HepG2 (cell line): ENCODE results near the gene SLC50A1. TPM values are rescaled to one million over a fixed set of nuclear protein-coding genes. Genes with fewer than 3 reads are reported as not detected.

Experiments used
- ATAC-seq: fragments of 200-7000 bp; cut with Tn5 transposase; 3 replicates; pipeline ENCODE4 v1.9.1; 2020; ENCODE audit warnings: mild to moderate bottlenecking, moderate library complexity
- BruUV-seq: library from RNA; stranded (reverse); fragments of 400-500 nt; replicated peaks from 2 replicates; lab custom pipeline; 2021; lab: Mats Ljungman, UMichigan
- CTCF ChIA-PET: fragments of 300-600 bp; formaldehyde crosslinking; extraction: SDS; loops from one replicate; lab custom pipeline; 2021; ENCODE audit warnings: low total read pairs, inconsistent platforms, low intra/inter-chr PET ratio; lab: Yijun Ruan, JAX
- POLR2A ChIA-PET: fragments of 350-600 bp; sonication (Branson Sonifier 250); formaldehyde crosslinking; loops from one replicate; lab custom pipeline; 2020; ENCODE audit warnings: antibody characterized with exemption, inconsistent platforms; lab: Yijun Ruan, JAX
- DNase-seq: peaks from one replicate; pipeline ENCODE4 v3.0.0-alpha.2; 2015; ENCODE audit warnings: low spot score
- FAIRE-seq: peaks from 3 replicates; lab custom pipeline; 2011; peaks lifted over from hg19 to GRCh38; lab: Jason Lieb, UNC
- H2AFZ ChIP-seq: one replicate; pipeline ENCODE4 v1.6.1; 2011; ENCODE audit warnings: low read length, inconsistent platforms
- H3K27ac ChIP-seq: fragments of 300-600 bp; 3 replicates; pipeline ENCODE4 v1.8.0; 2011; ENCODE audit warnings: mixed run types, mild to moderate bottlenecking, mixed read lengths, low read length, inconsistent platforms; ENCODE audit not compliant: insufficient read depth; ENCODE audit errors: extremely low read length
- H3K27me3 ChIP-seq, 2 experiments: fragments of 200-600 bp in 1 of 2; 2 replicates in 1 of 2; 3 replicates in 1 of 2; pipeline versions ENCODE4 v1.6.0 to v1.8.0; 2011; ENCODE audit warnings: low read length in 2 of 2, mild to moderate bottlenecking in 2 of 2, moderate library complexity in 2 of 2, inconsistent platforms in 1 of 2; ENCODE audit not compliant: insufficient read depth in 2 of 2, control insufficient read depth in 1 of 2
- H3K36me3 ChIP-seq, 2 experiments: fragments of 200-600 bp in 1 of 2; replicated peaks in 1 of 2; 2 replicates in 1 of 2; 3 replicates in 1 of 2; pipeline versions ENCODE4 v1.5.1 to v1.8.0; 2011; ENCODE audit warnings: low read length in 2 of 2, inconsistent platforms in 1 of 2; ENCODE audit not compliant: insufficient read depth in 2 of 2, control insufficient read depth in 1 of 2
- H3K4me1 ChIP-seq: 2 replicates; pipeline ENCODE4 v1.5.1; 2012; ENCODE audit warnings: low read length, inconsistent platforms; ENCODE audit not compliant: insufficient read depth
- H3K4me2 ChIP-seq: 2 replicates; pipeline ENCODE4 v1.6.0; 2011; ENCODE audit warnings: low read depth, low read length, inconsistent platforms
- H3K4me3 ChIP-seq, 3 experiments: fragments of 200-600 bp in 1 of 3; sonication (generic), shearing (Covaris generic) in 1 of 3; replicated peaks in 1 of 3; 2 replicates each; pipeline ENCODE4 v1.5.1; 2011 to 2016; ENCODE audit warnings: low read length in 3 of 3, inconsistent platforms in 2 of 3, low read depth in 2 of 3, mild to moderate bottlenecking in 2 of 3, control low read depth in 1 of 3, mixed read lengths in 1 of 3; ENCODE audit not compliant: insufficient read depth in 1 of 3
- H3K79me2 ChIP-seq: one replicate; pipeline ENCODE4 v1.6.1; 2011; ENCODE audit warnings: low read length, inconsistent platforms; ENCODE audit not compliant: insufficient read depth
- H3K9ac ChIP-seq: 2 replicates; pipeline ENCODE4 v1.6.0; 2011; ENCODE audit warnings: mild to moderate bottlenecking, low read depth, low read length, inconsistent platforms; ENCODE audit not compliant: insufficient read depth
- H3K9me3 ChIP-seq: 2 replicates; pipeline ENCODE4 v1.5.1; 2012; ENCODE audit warnings: mild to moderate bottlenecking, low read length
- H4K20me1 ChIP-seq: 2 replicates; pipeline ENCODE4 v1.6.0; 2011; ENCODE audit warnings: inconsistent platforms, mild to moderate bottlenecking, low read length, moderate library complexity; ENCODE audit not compliant: insufficient read depth
- ATF7 ChIP-seq, 2 experiments: fragments of 450-650 bp in 1 of 2; sonication (generic) in 1 of 2; formaldehyde crosslinking in 1 of 2; IDR thresholded peaks; 2 replicates each; pipeline versions ENCODE4 v1.4.0 to v1.6.1; 2016 to 2020; ENCODE audit warnings: antibody characterized with exemption in 1 of 2, mild to moderate bottlenecking in 1 of 2, missing genetic modification reagents in 1 of 2
- CHD4 ChIP-seq: fragments of 200-600 bp; sonication (generic); IDR thresholded peaks from 2 replicates; pipeline ENCODE4 v1.7.0; 2017; ENCODE audit warnings: mild to moderate bottlenecking, low read length, borderline replicate concordance
- FIP1L1 ChIP-seq: fragments of 200-400 bp; formaldehyde crosslinking; IDR thresholded peaks from 2 replicates; pipeline ENCODE4 v1.6.1; 2018; ENCODE audit warnings: low read depth, mild to moderate bottlenecking, low read length, moderate library complexity, borderline replicate concordance; ENCODE audit not compliant: insufficient read depth
- ISL2 ChIP-seq: sonication (generic); formaldehyde crosslinking; IDR thresholded peaks from 2 replicates; pipeline ENCODE4 v1.5.0; 2020; ENCODE audit warnings: missing genetic modification reagents
- SIX1 ChIP-seq: sonication (generic); formaldehyde crosslinking; IDR thresholded peaks from 2 replicates; pipeline ENCODE4 v1.4.0; 2020; ENCODE audit warnings: missing genetic modification reagents, borderline replicate concordance
- TEF ChIP-seq: sonication (generic); formaldehyde crosslinking; IDR thresholded peaks from 2 replicates; pipeline ENCODE4 v1.5.0; 2020; ENCODE audit warnings: missing genetic modification reagents
- TP53 ChIP-seq: sonication (generic); formaldehyde crosslinking; conservative IDR thresholded peaks from 2 replicates; pipeline ENCODE4 v1.4.0; 2020; ENCODE audit warnings: missing genetic modification reagents
- TRIM24 ChIP-seq: sonication (generic); formaldehyde crosslinking; IDR thresholded peaks from 2 replicates; pipeline ENCODE4 v1.8.0; 2022; ENCODE audit warnings: mild to moderate bottlenecking, missing genetic modification reagents
- ZEB1 ChIP-seq: IDR thresholded peaks from 2 replicates; pipeline ENCODE4 v1.6.1; 2012; ENCODE audit warnings: mild to moderate bottlenecking, low read depth, inconsistent platforms; ENCODE audit not compliant: insufficient replicate concordance
- ZNF205 ChIP-seq: IDR thresholded peaks from 2 replicates; pipeline ENCODE4 v1.6.1; 2018; ENCODE audit warnings: missing biosample characterization, missing genetic modification reagents
- ZNF496 ChIP-seq: sonication (generic); formaldehyde crosslinking; IDR thresholded peaks from 2 replicates; pipeline ENCODE4 v1.8.1; 2023; ENCODE audit warnings: mild to moderate bottlenecking, moderate library complexity, missing genetic modification reagents; ENCODE audit not compliant: insufficient replicate concordance
- ZNF652 ChIP-seq: IDR thresholded peaks from 2 replicates; pipeline ENCODE4 v1.6.1; 2016; ENCODE audit warnings: low read depth, borderline replicate concordance
- WGBS: methylation state at CpG from one replicate; pipeline ENCODE4 v1.1.6; 2017; ENCODE audit warnings: low lambda C conversion rate; 5-methylcytosine and 5-hydroxymethylcytosine counted together
- in situ Hi-C: cut with HindIII; loops from 2 replicates; pipeline ENCODE4 v1.10.0; 2017; ENCODE audit warnings: low pct_unique_long_range_greater_than_20kb; ENCODE audit not compliant: extremely low pct_ligation_motif_present
- intact Hi-C: fragments of 100-400 bp; cut with micrococcal nuclease; formaldehyde crosslinking; loops from one replicate; pipeline ENCODE4 v1.10.0; 2022; ENCODE audit not compliant: unreplicated experiment
- polyA plus RNA-seq, 8 experiments: library from polyadenylated mRNA; depleted of rRNA in 3 of 8; stranded (reverse) in 7 of 8; unstranded in 1 of 8; fragments of >200 nt; fragmentation: Illumina TruSeq in 4 of 8; extraction: Trizol in 4 of 8; gene quantifications; 2 replicates each; pipeline versions ENCODE4 v1.2.1 to v1.2.3, GENCODE V29; 2011 to 2016; ENCODE audit warnings: low read depth in 4 of 8, missing spikeins in 1 of 8, mixed read lengths in 1 of 8; ENCODE audit not compliant: insufficient read depth in 1 of 8
- total RNA-seq, 5 experiments: library from RNA; depleted of rRNA; stranded (reverse); fragments of >200 nt; fragmentation: Illumina TruSeq; extraction: Trizol; gene quantifications; 2 replicates each; pipeline ENCODE4 v1.2.3, GENCODE V29; 2016; ENCODE audit warnings: low read depth in 1 of 5
- TF ChIP-seq, protein P1 (sequence below): sonication (generic); formaldehyde crosslinking; conservative IDR thresholded peaks from 2 replicates; pipeline ENCODE4 v1.8.1; 2023; ENCODE audit warnings: missing genetic modification reagents

SLC50A1 gene
- total and polyA plus RNA-seq, 2 of the 13 experiments (the other 11 are each of a cell fraction or from before 2014, with no cell fraction given): 22.5 to 46.8 TPM

GRCh38 chr1:155185783-155186066 lies 50.1 kb downstream of the SLC50A1 start (continued):
- no peak for TF ChIP-seq TEF (CRISPR knock-in tag)
- no peak for TF ChIP-seq ZNF205 (CRISPR knock-in tag)
- TF ChIP-seq ZEB1: no peak
- TF ChIP-seq TRIM24 (CRISPR knock-in tag): no peak
- TF ChIP-seq, protein P1, sequence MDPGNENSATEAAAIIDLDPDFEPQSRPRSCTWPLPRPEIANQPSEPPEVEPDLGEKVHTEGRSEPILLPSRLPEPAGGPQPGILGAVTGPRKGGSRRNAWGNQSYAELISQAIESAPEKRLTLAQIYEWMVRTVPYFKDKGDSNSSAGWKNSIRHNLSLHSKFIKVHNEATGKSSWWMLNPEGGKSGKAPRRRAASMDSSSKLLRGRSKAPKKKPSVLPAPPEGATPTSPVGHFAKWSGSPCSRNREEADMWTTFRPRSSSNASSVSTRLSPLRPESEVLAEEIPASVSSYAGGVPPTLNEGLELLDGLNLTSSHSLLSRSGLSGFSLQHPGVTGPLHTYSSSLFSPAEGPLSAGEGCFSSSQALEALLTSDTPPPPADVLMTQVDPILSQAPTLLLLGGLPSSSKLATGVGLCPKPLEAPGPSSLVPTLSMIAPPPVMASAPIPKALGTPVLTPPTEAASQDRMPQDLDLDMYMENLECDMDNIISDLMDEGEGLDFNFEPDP (CRISPR knock-in tag): no peak
- no peak for TF ChIP-seq CHD4
- no peak for TF ChIP-seq ATF7 (IDR thresholded peaks at IDR 0.05)
- no peak for TF ChIP-seq ATF7 (CRISPR knock-in tag; IDR thresholded peaks at IDR 0.05)
- TF ChIP-seq SIX1: no peak
- TF ChIP-seq TP53 (CRISPR knock-in tag): no peak
- no peak for TF ChIP-seq ZNF496 (CRISPR knock-in tag)
- no peak for TF ChIP-seq FIP1L1

- peaks cover 14% of the 10 kb centered on the region; the same call in 1 of the 2 replicates for H3K4me1 ChIP-seq
- no peaks in the 10 kb centered on the region for H3K9me3 ChIP-seq
- intact Hi-C loops (no loop called here), in situ Hi-C loops (no loop called here)
- no peaks in the 10 kb centered on the region for H3K79me2 ChIP-seq
- ChIA-PET CTCF (no interaction called here), POLR2A (no interaction called here)
- H3K4me3 ChIP-seq: no peak overlapping the region
- ATAC-seq: no peak
- no peaks in the 10 kb centered on the region for H3K36me3 ChIP-seq
- H3K9ac ChIP-seq: no peak overlapping the region
- no peaks in the 10 kb centered on the region for H4K20me1 ChIP-seq
- H3K27me3 ChIP-seq: peaks cover 7 to 61% of the 10 kb centered on the region in 2 experiments; a peak in 4 of 5 replicates
- DNase-seq: no peak
- peak; percentile 49; the same call in 1 of the 2 replicates for TF ChIP-seq ZNF652 (CRISPR knock-in tag)
- no peak for TF ChIP-seq ISL2
- no peak overlapping the region for H3K4me2 ChIP-seq
- H3K27ac ChIP-seq: no peak overlapping the region
- BruUV-seq: no TSS peak
- FAIRE-seq: no peak
- WGBS: 23% methylated on average over 8 of the region's 8 CpGs
- no peak overlapping the region for H2AFZ ChIP-seq
Observed at GRCh38 chr1:155186067-155186793, 50.6 kb downstream of the SLC50A1 start.
